Stimulated activated CD8-positive, alpha-beta memory T cell treated with anti-CD3 and anti-CD28 coated beads, Interleukin-12 subunit alpha, Interleukin-12 subunit beta, amount 100 ng/mL, for 24 hours (primary cell): ENCODE results near the gene USP51.
"Not testable (repeated sequence)": the region's sequence is repeated elsewhere in the genome, so short reads cannot be mapped to it uniquely, and the experiment has no call there.

Experiments
- DNase-seq: peaks from one replicate; pipeline ENCODE4 v3.0.0-alpha.2; 2020; ENCODE audit errors: extremely low read depth

Gene USP51

DNA sequence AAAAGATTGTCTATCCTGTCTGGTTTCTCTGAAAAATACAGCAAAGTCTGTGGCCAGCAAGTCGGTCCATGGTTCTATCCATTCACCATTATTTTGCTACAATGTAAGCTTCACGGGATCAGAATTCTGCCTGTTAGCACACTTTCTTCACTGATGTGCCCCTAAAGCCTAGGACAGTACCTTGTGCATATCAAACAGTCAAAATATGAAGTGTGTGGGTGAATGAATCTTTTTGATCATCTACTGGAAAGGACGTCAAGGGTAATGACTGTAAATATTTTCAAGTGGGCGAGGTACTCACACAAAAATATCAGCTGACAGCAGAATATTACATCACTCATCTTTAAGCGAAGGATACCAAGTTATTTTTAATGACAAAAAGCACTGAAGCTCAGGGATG, 24.5 kb downstream of the USP51 start:
- not testable (repeated sequence) for DNase-seq

DNA sequence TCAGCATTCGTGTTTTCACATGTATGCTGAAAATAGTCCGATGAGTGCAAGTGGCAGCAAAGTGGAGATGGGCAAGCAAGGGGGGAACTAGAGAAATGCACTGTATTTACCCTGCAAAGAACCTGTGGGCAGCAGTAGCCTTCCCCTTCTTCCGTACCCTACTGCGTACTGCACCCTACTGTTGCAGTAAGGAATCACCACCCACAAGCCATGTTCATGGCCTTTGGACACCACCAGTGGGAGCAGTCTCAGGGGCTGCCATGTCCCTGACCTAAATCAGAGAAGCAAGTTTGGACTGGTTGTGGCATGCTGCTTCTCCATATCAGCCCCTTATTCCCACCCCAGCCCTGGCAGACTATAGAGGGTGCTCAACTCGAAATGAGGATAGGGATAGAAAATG, 25.6 kb downstream of the USP51 start:
- not testable (repeated sequence) for DNase-seq

DNA sequence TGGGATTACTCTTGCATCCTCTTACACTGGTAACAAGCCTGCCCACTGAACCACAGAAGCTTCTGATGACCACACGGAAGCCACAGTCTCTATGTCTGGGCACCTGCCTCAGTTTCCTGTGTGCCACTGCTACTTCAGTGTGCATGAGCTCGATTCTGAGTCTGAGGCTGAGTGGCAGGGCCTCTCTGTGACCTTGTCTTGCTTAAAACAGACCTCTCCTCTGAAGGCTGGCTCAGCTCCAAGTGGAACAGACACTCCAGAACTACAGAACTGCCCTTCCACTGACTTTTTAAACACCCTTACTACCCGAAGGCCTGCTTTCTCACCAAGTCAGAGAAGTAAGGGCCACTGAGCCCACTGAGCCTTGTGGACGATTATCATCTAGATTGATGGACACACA, 29.7 kb downstream of the USP51 start:
- not testable (repeated sequence) for DNase-seq

DNA sequence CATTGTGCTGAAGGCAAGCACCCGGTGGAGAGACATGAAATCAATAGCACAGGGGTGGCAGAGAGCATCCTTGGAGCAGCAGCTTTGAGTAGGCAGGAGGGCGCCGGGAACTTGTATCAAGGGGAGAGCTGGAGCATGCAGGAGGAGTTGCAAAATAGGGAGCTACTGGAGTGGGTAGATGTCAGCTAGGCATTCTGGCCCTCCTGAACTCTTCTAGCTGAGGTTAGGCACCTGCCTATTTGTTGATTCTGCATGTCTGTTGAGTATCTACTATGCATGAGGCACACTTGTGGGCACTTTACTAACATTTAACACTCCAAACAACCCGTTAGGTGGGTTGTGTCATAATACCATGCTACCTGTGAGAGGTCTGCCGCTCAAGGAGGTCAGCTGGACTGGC, 30.2 kb downstream of the USP51 start:
- DNase-seq, result not testable (repeated sequence)

DNA sequence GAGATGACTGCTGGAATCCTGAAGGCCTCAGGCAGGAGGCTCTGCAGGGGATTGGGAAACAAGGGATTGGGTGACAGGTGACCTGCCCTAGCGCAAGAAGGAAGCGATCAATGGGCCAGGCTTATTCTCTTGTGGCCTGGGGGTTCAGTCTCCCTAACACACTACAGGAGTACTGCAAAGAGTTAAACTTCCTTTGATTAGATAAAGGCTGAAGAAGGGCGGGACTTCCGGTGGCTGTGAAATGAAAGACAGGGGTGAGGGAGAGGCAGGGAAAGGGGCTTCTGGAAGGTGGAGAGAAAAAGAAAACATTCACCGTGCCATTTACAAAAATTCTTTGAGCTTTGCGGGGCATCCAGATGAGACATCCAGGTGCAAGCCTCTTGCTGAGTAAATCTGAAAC, 33.9 kb downstream of the USP51 start:
- not testable (repeated sequence) for DNase-seq

DNA sequence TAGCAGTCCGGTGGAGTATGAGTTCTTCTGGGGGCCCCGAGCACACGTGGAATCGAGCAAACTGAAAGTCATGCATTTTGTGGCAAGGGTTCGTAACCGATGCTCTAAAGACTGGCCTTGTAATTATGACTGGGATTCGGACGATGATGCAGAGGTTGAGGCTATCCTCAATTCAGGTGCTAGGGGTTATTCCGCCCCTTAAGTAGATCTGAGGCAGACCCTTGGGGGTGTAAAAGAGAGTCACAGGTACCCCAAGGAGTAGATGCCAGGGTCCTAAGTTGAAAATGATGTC, 36.9 kb downstream of the USP51 start:
- no peak for DNase-seq

DNA sequence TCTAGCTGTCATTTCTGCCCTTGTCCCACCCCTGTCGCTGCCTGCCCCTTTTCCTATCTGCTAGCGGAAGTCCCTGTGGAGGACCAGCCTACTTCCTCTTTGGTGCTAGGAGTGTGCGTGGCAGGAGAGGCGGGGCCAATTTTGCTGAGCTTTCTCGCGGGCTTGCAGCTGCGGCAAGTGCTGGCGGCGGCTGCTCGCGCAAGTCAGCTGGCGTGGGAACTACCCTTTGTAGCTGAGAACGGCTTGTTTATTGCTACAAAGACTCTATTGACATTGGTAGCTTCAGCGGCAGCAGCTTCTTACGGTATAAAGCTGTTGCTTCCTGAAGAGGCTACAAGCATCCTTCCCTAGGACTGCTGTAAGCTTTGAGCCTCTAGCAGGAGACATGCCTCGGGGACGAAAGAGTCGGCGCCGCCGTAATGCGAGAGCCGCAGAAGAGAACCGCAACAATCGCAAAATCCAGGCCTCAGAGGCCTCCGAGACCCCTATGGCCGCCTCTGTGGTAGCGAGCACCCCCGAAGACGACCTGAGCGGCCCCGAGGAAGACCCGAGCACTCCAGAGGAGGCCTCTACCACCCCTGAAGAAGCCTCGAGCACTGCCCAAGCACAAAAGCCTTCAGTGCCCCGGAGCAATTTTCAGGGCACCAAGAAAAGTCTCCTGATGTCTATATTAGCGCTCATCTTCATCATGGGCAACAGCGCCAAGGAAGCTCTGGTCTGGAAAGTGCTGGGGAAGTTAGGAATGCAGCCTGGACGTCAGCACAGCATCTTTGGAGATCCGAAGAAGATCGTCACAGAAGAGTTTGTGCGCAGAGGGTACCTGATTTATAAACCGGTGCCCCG, 37.4 kb downstream of the USP51 start, which contains the start of gene MAGEH1:
TSS of gene MAGEH1 (plus strand) at position 138 of the 843 bp plus-strand sequence. CDS start at position 386, 248 bp downstream.
- DNase-seq, result peak; percentile 57

DNA sequence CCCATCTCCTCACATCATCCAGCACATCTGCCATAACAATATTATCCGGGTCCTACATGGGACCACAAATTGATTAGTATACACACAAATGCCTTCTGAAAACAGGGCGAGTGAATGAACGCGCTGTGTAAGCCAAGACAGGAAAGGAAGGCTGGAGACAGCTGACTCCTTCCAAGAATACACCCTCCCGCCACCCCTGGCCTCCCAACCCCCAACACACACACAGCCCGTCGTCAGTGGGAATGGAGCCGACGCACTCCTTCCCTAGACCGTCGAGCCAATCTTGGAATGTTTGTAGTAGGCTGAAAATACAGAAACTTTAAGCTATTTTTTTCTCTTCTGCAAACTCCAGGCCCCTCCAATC, 38.0 kb downstream of the USP51 start:
- no peak for DNase-seq

DNA sequence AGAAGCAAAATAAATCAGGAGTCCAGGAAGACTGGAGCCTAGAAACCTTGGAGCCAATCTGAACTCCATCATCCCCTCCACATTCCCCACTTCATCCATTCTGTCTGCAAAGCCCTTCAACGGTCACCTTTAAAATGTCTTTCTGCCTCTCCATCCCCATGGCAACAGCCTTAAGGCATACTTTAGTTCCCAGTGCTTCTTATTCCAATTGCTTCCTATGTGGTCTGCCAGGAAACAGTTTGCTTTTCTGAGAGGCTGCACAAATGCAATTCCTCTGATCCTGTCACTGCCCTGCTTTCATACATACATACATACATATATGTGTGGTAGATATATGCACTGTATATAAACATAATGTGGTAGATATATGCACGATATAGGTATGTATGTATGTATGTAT, 38.5 kb downstream of the USP51 start:
- no peak for DNase-seq

DNA sequence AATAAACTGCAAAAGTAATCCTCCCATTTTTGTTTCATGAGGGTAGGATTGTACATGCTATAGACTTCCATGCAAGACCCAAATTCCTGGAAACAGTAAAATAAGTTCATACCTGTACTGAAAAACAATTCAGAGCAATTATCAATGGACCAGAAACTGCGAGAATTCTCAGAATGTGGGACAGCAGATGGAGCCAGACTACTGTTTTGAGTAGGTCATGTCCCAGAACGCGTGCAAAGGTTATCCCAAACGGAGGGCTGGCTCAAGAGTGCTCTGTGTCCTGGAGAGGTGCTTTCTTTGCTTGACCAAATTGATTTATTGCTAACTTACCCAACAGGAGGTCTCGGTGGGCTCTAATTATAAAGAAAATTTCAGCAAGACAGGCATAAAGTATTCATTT, 39.4 kb downstream of the USP51 start:
- DNase-seq, result no peak

DNA sequence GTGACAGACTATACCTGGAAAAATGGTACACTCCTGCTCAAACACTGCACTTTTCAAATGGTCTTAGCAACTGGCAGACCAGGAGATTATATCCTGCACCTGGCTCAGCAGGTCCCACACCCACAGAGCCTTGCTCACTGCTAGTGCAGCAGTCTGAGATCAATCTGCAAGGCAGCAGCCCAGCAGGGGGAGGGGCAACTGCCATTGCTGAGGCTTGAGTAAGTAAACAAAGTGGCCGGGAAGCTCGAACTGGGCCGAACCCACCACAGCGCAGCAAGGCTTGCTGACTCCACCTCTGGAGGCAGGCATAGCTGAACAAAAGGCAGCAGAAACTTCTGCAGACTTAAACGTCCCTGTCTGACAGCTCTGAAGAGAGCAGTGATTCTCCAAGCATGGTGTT, 46.2 kb downstream of the USP51 start:
- not testable (repeated sequence) for DNase-seq
